Measurements from ENCODE around the gene CEP85L. TPM values are rescaled to one million over a fixed set of nuclear protein-coding genes. Genes with fewer than 3 reads are reported as not detected.

CEP85L gene
- total RNA-seq, 2 donors from 2014 or later, result 4.5 to 6.8 TPM

DNA sequence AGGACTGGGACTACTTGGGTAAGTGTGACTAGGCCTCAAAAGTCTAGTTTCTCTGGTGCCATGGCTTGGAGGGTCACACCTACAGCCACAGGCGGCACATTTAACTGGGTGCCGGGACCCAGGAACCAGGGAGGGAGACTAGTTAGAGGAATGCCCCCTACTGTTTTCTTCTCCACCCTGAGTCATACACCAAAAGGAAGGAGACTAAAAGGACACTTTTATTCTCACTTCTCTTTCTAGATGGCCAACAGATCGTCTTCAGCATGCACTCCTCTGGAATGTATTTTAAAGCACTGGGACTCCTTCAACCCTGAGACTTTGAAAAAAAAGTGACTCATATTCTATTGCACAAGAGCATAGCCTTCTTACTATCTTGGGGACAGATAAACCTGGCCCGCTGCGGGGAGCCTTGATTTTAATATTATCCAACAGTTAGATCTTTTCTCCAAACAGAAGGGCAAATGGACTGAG, 69.9 kb downstream of the CEP85L start:
- no peak for DNase-seq (ENCODE audit: low spot score)
- TF ChIP-seq, protein P1, sequence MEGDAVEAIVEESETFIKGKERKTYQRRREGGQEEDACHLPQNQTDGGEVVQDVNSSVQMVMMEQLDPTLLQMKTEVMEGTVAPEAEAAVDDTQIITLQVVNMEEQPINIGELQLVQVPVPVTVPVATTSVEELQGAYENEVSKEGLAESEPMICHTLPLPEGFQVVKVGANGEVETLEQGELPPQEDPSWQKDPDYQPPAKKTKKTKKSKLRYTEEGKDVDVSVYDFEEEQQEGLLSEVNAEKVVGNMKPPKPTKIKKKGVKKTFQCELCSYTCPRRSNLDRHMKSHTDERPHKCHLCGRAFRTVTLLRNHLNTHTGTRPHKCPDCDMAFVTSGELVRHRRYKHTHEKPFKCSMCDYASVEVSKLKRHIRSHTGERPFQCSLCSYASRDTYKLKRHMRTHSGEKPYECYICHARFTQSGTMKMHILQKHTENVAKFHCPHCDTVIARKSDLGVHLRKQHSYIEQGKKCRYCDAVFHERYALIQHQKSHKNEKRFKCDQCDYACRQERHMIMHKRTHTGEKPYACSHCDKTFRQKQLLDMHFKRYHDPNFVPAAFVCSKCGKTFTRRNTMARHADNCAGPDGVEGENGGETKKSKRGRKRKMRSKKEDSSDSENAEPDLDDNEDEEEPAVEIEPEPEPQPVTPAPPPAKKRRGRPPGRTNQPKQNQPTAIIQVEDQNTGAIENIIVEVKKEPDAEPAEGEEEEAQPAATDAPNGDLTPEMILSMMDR (IDR thresholded peaks at IDR 0.05), result no peak
- H3K4me3 ChIP-seq, result no peak overlapping the region
- no peak overlapping the region for H3K27ac ChIP-seq
- peaks cover 4% of the 10 kb centered on the region for H3K36me3 ChIP-seq
- peaks cover 0 to 11% of the 10 kb centered on the region in 2 donors for H3K4me1 ChIP-seq
- no peaks in the 10 kb centered on the region for H3K27me3 ChIP-seq
- peaks cover 0 to 23% of the 10 kb centered on the region in 2 donors for H3K9me3 ChIP-seq

DNA sequence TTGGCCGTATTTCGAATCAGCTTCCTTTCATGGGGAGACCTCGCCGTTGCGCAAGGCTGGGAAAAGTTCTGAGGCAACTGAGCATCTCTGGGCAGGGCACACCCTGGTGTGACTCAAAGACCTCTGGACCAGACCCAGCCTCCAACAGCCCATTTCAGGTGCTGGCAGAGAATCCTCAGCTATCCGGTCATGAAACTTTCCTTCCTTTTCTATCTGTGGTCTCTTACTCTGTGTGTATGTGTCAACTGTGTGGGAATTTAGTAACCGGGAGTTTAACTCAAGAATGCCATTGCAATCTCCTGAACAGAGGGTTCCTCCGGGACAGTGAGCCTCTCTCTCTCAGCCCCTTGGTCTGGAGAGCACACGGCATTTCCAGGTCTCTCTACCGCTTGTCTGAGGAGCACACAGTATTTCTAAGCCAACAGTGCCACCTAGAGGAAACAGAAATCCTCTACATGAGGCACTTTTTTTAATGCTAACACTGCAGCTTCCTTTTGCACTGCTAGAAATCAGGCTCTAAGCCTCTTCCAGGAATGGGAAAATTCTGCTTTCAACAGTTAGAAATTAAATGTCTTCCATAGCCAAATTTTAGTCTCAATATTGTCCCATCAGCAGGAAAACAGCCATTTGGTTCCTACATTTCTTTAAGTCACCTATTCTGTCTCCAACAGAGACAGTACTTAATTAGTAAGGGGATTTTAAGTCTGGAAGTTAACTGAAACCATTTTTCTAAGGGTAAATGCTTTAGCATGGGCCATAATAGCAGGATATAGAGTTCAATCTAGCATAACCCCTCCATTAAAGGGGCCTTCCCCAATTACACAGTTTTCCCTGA, 70.6 kb downstream of the CEP85L start:
- H3K4me1 ChIP-seq, result peaks cover 0 to 4% of the 10 kb centered on the region in 2 donors
- no peaks in the 10 kb centered on the region for H3K27me3 ChIP-seq
- TF ChIP-seq, protein P1 (IDR thresholded peaks at IDR 0.05), result peak; percentile 49 to 76
- H3K4me3 ChIP-seq, result no peak overlapping the region
- H3K9me3 ChIP-seq, result peaks cover 0 to 23% of the 10 kb centered on the region in 2 donors
- peak; percentile 62 for DNase-seq (ENCODE audit: low spot score)
- H3K27ac ChIP-seq, result peak overlapping the region in 1 of 2 donors; percentile 2
- peaks cover 4% of the 10 kb centered on the region for H3K36me3 ChIP-seq

GRCh38 chr6:118579786-118580185, 71.6 kb downstream of the CEP85L start:
- Histone ChIP-seq H3K27ac (no peak overlapping the region), H3K36me3 (peaks cover 4% of the 10 kb centered on the region), H3K27me3 (no peaks in the 10 kb centered on the region), H3K4me3 (no peak overlapping the region), H3K4me1 (peaks cover 0 to 4% of the 10 kb centered on the region in 2 donors), H3K9me3 (peaks cover 0 to 34% of the 10 kb centered on the region in 2 donors)
- DNase-seq (ENCODE audit: low spot score), result no peak
- TF ChIP-seq, protein P1 (IDR thresholded peaks at IDR 0.05), result no peak

- DNase-seq (ENCODE audit: low spot score), result no peak
- peaks cover 4% of the 10 kb centered on the region for H3K36me3 ChIP-seq
- H3K4me3 ChIP-seq, result no peak overlapping the region
- TF ChIP-seq, protein P1 (IDR thresholded peaks at IDR 0.05), result no peak
- H3K4me1 ChIP-seq, result peaks cover 0 to 4% of the 10 kb centered on the region in 2 donors
- no peak overlapping the region for H3K27ac ChIP-seq
- no peaks in the 10 kb centered on the region for H3K27me3 ChIP-seq
- H3K9me3 ChIP-seq, result peaks cover 0 to 45% of the 10 kb centered on the region in 2 donors
Measured at GRCh38 chr6:118578617-118579016, 72.8 kb downstream of the CEP85L start.

DNA sequence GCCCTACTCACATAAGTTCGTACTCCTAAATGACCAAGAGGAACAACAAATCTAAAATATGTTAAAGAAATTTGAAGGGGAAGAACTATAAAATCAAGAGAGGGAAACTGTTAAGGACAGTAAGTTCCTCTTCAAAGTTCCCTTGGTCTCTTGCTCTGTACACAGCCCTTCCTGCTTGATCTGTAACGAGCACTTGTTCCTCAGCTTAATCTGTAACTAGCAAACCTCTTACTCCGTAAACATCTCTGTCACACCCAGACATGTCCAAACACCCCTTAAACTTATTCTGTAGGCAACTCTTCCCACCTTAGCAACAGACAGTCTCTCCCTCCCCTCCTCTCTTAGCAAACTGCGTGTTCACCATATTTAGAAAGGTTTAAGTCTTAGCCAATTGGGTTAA, 73.4 kb downstream of the CEP85L start:
- peaks cover 0 to 52% of the 10 kb centered on the region in 2 donors for H3K9me3 ChIP-seq
- TF ChIP-seq, protein P1 (IDR thresholded peaks at IDR 0.05), result no peak
- H3K27ac ChIP-seq, result no peak overlapping the region
- H3K36me3 ChIP-seq, result peaks cover 4% of the 10 kb centered on the region
- H3K4me1 ChIP-seq, result peaks cover 0 to 4% of the 10 kb centered on the region in 2 donors
- DNase-seq (ENCODE audit: low spot score), result no peak
- no peaks in the 10 kb centered on the region for H3K27me3 ChIP-seq
- H3K4me3 ChIP-seq, result no peak overlapping the region
